CD4-positive, alpha-beta T cell treated with Interleukin-6 for 4 hours (primary cell): ENCODE results near the gene NPW.
"Not testable (repeated sequence)": the region's sequence is repeated elsewhere in the genome, so short reads cannot be mapped to it uniquely, and the experiment has no call there.

Experiments
- DNase-seq: peaks from one replicate; pipeline ENCODE4 v3.0.0-alpha.2; 2020; ENCODE audit warnings: mixed read lengths

Gene NPW

DNA sequence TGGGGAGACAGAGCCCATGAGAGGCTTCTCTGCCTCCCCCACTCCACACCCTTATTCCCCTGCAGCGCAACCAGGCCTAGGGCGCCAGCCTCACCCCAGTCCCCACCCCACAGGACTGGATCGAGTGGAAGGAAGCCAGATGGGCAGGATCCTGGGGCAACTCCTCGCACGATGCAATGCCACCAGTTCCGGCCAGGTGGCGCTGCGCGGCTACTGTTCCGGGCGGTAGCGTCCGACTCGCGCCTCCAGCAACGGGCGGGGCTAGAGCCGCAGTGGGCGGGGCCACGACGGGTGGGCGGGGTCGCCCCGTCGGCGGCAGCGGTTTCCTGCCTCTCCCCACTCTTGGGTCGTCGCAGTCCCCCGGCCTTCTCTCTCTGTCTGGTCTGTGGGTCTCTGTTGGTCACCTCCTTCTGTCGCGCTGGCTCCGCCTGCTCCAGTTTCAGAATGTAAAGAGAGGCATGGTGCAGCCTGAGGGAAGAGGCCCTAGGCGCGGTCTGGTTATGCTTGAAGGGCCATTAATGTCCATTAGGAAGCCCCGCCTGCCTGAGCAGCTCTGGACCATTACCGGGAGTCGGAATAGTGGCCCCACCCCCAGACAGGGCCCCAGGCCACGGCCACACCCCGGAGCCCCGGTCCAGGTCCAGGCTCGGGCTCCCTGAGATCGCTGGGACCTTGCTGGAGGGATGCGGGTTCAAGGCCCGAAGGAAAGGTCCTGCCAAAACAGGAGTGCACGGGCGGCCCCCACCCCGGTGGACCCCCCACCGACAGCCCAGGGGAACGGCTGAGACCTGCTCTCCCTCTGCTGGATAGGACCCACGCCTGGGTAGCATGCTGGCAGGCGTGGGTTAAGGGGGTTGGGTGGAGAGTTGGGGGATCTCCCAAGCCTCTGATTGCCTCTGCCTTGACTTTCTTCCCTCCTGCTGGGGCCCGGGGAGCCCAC, 3.8 kb downstream of the NPW start:
- peak; percentile 95 for DNase-seq

DNA sequence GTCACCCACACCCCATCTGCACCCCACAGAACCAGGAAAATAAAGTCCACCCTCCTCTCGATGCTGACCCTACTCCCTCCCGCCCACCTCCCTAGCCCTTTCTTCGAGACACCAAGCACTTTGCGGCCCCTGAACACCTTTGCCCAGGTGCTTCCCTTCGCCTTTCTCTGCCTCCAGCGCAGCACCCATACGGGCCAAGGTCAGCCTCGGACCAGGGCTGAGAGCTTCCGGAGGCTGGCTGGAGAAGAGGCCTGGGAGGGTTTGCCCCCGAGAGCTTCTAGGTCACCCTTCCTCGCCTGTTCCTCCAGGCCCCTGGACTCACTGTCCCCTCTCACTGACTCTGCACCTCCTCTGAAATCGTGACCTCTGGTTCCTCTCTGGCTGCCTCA, 4.4 kb downstream of the NPW start:
- no peak for DNase-seq

DNA sequence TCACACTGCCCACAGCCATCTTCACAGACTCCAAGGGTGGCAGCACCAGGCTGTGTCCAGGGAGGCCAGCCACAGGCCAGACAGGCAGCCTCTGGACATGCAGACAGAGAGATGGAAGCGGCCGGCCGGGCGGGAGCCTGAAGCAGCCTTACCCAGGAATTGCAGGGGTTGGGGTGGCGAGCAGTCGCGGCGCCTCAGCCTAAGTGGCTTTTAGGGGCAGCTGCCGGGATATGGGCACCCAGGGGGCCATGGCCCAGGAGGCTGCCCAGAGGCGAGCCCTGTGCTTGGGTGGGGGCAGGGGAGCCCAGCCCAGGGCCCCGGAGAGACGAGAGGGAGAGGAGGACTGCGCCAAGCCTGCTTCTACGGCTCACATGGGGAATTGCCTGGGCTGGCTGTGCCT, 5.7 kb downstream of the NPW start:
- DNase-seq, result no peak

DNA sequence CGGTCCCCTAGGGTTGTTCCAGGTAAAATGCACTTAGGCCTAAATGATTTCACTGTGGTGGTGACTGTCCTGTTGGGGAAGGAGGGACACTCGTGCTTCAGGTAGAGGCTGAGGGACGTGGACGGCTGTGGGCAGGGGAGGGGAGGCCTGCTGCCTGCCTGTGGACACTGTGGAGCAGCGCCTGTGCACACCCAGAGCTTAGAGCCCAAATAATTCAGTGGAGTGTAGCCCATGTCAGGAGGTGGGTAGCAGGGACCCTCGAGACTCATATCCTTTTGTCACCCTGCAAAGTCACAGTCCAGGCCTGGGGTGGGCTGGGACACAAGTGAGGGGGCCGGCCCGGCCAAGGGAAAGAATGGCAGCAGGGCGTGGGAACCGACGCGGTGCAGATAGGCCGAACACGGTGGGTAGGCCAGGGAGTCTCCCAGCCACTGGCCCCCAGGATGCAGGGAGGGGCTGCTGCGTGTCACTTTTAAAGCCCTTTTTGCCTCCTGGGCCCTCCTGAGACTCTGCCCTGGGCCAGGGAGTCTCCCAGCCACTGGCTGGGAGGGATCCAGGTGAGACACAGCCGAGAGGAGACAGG, 6.4 kb downstream of the NPW start:
- DNase-seq, result no peak

DNA sequence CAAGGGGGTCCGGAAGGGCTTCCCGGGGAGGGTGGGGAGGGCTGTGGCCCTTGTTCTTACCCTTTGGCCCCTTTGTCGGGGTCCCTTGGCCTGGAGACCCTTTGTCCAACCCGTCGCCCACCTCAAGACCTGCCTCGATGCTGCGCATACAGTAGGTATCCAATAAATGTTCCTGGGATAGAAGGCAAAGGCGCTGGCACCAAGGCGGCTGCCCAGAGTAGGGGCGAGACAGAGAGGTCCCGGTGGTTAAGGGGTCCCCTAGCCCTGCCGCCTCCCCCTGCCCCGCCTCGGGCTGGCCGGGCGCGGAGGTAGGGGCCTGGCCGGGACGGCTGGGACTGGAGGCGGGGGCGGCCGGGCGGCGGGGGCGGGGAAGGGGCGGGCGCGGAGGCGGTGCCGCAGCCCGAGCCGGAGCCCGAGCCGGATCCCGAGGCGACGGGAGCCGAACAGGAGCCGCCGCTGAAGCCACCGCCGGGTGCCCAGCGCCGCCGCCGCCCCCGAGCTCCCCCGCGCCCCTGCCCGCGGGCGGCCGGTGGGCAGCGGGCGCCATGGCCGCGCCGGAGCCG, 7.0 kb downstream of the NPW start, which contains the start of gene NHERF2:
Gene NHERF2, plus strand, starts transcription at position 442 of the 563 bp plus-strand sequence. Its CDS starts 104 bp downstream, at position 546.
- DNase-seq, result peak; percentile 64

DNA sequence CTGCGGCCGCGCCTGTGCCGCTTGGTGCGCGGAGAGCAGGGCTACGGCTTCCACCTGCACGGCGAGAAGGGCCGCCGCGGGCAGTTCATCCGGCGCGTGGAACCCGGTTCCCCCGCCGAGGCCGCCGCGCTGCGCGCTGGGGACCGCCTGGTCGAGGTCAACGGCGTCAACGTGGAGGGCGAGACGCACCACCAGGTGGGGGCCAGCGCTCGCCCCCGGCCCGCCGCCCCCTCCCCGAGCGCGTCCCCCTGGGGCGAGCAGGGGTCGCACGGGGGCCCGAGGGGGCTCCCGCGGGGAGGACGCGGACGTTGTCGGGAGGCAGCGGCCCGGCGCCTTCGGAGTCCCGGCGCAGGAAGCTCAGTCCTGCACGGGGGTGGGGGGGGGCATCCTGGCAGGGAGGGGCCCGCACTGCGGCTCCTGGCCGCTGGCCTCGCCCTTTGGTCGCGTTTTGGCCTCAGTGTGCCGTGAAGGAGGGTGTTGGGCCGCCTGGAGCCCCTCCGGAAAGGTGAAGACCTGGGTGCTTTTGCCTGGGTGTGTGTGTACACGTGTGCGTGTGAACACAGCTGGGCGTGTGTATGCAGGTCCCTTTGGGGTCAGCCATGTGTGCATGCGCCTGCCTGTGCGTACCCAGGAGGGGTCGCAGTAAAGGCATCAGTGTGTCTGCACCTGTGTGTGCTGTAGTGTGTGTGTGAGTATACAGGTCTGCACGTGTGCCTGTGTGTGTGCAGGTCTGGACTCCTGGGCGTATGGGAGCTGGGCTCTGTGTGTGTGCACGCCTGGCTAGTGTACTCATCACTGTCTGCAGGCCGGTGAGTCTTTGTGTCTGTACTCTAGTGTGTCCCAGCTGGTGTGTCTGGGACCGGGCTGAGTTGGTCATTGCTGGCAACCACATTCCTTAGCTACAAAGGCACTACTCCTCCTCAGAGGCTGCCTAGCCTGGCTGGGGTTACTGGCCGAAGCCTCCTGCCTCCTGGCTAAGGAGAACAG, 7.7 kb downstream of the NPW start:
- DNase-seq, result peak; percentile 31

DNA sequence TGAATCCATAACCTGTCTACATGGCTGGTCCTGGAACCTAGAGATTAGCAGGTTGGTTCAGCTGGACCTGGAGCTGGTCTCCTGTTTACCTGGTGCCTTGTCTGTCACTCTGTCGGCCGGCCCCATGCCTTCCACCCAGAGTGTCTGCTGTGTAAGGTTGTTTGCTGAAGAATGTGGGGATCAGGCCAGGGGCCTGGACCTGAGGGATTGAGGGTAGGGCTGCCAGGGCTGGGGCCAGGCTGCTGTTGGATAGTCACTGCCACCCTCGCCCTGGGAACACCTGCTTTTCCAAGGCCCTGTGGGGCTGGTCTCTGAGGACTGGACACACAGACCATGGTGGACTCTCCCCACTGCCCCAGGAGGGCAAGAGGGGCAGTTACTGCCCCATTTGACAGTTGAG, 8.6 kb downstream of the NPW start:
- DNase-seq, result no peak

DNA sequence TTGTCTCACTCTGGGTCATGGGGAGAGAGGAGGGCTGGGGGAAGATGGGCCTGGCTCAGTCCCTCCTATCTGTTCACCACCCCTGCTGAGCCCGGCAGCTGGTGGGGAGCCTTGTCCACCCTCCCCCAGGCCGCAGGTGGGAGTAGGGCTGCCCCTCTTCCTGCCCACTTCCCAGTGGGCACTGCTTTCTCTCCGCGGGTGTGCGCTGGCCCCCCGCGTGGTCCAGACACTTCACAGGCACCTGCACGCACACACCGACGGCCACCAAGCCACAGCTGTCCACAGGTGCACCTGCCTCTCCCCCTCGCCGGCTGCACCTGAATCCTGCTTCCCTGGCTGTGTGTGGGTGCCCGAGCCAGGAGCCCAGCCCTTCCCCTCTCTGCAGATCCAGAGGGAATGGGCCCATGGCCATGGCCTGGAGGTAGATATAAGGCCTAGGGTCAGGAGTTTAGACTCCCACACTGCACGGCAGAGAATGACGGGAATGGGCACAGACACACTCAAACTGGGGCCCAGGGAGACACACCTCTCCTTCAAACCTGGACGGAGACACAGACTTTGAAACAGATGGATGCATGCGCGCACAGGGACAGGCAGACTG, 9.1 kb downstream of the NPW start:
- no peak for DNase-seq

DNA sequence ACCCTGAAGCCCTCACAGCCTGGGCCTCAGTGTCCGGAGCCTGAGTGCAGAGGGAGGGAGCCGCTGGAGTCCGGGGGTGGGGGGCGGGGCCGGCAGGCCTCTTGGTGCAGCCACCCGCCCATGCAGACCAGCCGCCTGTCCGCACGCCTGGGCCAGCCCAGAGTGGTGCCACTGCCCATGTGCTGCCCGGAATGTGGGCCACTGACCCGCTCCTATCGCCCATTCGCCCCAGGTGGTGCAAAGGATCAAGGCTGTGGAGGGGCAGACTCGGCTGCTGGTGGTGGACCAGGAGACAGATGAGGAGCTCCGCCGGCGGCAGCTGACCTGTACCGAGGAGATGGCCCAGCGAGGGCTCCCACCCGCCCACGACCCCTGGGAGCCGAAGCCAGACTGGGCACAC, 9.8 kb downstream of the NPW start:
- DNase-seq, result no peak

DNA sequence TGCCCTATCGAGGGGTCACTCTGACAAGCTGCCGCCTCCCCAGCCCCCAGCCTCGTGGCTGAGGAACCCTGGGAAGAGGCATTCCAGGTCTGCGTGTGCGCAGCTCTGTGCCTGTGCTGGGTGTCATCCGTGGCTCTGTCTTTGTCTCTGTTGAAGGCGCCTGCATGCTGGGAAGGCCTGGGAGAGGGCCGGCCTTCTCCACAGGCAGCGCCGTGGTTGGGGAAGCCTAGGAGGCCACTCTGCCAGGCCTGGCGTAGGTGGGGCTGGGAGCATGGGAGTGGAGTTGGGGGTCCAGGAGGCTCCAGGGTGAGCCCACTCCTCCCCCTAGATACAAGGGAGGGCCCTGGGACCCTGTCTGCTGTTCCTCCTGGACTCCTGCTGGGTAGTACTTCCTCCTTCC, 10.5 kb downstream of the NPW start:
- no peak for DNase-seq

DNA sequence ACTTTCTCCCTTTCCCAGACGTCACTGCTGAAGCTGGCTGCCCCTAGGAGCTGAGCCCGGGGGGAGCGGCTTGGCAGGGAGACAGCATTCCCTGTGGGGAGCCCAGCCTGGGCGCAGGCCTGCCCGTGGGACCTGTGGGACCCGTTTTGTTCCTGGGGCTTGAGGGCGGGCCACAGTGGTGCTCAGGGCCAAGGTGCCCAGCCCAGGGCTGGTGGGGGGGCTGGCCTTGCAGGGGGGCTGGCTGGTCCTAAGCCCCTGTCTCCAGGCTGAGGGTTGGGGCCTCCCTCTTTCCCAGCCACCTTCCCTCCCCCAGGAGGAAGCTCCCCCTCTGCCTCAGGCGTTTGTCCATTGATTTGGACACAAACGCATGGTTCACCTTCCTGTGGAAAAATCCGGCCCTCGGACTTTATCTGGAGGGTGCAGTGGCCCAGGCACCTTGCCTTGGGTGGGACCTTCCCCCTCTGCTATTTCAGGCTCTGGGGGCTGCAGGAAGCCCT, 11.5 kb downstream of the NPW start:
- DNase-seq, result no peak

DNA sequence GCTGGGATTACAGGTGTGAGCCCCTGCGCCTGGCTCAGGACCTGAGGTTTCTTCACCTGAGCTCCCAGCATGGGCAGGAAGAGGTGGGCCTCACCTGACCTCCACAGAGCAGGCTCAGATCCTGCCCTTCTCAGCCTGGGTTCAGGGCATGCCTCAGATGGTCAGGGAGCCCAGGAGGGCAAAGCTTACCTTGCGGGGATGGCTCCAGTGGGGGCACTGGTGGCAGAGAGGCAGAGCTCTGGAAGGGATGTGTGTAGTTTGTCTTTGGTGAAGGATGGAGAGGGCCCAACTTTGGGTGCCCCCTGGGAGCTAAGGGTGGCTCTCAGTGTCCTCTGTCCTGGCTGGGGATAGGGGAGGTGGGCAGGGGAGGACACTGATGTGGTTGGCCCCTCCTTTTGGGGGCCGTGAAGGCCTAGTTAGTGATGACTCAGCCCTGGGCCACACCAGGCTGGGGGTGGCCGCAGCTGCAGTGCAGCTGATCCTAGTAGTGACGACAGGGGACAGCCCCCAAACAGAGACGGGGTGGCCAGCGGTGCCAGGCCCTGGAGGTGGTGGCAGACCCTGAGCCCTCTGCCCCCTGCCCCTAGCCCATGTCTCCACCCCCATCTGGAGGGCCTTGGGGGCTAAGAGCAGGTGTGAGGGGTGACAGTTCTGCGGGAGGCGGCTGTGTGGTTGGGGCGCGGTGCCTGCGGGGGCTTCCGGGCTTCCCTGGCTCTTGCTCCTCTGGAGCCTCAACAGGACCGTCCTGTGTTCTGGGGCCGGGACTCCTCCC, 12.9 kb downstream of the NPW start:
- no peak for DNase-seq

DNA sequence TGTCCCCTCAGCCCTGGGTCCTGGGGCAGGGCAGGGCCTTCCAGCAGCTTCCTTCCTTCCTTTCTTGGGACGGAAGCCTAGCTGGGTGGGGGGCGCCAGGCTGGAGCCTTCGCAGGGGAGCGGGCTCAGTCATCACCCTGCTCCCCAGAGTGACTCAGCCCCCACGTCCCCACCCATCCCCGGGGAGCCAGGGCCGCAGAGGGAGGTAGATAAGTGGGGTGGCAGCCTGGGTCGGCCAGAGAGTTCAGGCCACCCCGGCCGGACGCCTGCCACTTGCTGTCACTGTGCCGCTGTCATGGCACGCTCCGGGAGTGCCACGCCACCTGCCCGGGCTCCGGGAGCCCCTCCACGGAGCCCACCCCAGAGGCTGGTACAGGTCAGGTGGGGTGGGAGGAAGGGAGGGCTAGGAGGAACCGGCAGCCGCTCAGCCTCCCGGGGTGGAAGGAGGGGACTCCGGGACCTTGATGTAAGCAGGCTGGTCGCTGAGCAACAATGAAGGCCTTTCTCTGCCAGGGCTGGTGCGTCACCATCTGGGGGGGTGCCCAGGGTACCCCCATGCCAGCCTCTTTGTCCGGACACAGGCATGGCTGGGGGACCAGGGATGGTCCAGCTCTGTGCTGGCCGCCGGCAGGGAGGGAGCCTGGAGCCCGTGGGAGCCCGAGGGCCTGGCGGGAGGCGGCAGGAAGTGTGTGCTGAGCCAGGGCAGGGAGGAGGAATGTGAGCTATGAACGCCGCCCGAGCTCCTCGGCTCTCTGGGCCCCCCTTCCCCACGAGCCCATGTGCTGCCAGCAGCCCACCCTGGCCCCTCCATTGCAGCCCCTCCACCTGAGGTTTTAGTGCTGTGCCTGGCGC, 13.7 kb downstream of the NPW start:
- DNase-seq, result no peak

DNA sequence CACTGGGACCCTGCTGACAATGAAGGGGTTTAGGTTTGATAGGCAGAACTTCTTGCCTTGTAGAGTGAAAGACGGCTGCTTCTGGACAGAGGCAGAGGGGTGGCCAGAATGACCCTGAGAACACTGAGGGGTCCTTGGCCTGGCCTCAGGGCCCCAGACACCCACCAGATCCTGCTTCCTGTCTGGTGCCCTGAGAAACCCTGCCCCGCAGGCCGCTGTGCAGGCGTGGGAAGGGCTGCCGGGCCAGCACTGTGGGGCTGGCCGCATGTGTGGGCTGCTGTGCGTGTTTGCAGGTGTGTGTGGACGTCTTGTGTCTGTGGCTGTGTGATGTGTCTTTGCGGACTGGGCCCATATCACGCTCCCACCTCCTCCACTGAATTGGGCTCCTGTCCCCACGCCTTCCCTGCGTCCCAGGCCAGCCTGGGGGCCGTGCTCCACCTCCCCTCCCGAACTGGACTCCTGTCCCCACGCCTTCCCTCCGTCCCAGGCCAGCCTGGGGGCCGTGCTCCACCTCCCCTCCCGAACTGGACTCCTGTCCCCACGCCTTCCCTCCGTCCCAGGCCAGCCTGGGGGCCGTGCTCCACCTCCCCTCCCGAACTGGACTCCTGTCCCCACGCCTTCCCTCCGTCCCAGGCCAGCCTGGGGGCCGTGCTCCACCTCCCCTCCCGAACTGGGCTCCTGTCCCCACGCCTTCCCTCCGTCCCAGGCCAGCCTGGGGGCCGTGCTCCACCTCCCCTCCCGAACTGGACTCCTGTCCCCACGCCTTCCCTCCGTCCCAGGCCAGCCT, 14.5 kb downstream of the NPW start:
- DNase-seq, result not testable (repeated sequence)

DNA sequence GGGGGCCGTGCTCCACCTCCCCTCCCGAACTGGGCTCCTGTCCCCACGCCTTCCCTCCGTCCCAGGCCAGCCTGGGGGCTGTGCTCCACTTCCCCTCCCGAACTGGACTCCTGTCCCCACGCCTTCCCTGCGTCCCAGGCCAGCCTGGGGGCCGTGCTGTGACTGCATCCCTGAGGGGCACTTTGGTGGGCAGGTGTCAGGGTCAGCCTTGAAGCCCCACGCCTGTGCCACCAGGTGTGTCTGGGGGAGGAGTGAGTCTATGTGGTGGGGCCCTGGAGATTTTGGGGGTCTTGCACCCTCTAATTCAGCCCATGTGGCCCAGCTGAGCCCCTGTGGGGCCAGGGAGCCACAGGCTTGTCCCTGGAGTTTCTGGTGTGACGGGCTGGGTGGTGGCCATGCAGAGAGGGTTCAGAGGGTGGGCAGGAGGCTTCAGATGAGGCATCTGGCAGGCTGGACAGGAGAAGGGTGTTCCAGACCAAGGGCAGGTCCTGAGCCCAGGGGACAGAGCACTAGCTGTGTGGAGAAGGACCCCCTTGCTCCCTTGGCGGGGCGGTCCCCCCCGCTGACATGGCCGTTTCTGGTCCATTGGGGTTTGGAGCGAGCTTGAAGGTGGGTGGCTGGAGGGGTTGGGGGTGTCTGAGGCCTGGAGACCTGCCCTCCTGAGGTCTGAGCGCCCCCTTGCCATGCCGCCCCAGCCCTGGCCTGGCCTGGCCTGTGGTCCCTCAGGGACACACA, 15.3 kb downstream of the NPW start:
- no peak for DNase-seq

DNA sequence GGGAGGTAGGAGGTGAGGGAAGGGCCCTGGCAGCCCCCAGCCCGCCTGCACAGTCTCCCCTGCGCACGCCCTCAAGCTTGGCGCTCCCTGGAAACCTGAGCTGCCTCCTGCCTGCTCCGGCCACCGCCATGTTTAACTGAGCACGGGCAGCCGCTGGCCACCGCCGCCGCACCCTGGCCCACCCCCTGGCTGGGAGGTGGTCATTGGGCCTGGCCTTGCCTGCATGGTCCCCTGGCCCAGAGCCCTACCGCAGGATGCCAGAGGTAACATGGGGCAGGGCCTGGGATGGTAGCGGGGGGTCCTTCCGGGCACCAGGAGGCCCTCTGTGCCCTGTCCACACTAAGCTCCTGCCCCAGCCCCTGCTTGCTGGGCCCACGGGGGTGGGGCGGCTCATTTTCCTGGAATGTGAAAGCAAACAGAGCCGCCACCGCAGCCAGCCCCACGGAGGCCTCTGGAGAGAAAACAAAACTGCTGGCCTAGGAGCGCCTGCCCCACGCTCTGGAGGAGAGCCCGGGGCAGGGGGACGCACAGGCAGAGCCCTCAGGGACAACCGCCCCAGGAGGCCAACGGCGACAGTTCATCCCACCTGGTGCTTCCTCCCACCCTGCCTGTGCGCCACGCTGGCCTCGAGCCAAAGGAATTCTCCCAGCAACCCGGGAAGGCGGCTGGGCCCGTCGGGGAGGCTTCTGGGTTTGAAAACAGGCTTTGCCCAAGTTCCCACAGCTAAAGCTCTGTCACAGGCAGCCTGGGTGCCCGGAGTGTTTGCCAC, 16.0 kb downstream of the NPW start:
- DNase-seq, result no peak

DNA sequence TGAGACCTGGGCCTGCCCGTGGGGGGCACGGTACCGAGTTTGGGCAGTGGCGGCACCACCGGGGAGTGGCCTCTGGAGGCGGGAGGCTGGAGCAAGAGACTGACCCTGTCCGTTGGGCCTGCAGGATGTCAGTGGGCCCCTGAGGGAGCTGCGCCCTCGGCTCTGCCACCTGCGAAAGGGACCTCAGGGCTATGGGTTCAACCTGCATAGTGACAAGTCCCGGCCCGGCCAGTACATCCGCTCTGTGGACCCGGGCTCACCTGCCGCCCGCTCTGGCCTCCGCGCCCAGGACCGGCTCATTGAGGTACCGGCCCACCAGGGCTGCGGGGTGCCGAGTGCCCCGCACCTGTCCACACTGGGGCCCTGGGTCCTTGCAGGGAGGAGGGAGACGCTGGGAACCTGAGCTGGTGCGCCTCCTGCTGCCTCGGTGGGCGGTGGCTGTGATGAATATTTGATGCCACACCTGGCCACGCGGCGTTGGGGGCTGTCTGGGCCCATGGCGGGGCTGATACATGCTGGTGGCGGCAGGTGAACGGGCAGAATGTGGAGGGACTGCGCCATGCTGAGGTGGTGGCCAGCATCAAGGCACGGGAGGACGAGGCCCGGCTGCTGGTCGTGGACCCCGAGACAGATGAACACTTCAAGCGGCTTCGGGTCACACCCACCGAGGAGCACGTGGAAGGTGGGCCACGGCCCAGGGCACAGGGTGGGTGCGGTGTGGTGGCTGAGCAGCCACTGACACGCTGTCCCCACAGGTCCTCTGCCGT, 16.8 kb downstream of the NPW start:
- no peak for DNase-seq
